ENCODE measurements around the gene RNF166.

Gene RNF166

DNA sequence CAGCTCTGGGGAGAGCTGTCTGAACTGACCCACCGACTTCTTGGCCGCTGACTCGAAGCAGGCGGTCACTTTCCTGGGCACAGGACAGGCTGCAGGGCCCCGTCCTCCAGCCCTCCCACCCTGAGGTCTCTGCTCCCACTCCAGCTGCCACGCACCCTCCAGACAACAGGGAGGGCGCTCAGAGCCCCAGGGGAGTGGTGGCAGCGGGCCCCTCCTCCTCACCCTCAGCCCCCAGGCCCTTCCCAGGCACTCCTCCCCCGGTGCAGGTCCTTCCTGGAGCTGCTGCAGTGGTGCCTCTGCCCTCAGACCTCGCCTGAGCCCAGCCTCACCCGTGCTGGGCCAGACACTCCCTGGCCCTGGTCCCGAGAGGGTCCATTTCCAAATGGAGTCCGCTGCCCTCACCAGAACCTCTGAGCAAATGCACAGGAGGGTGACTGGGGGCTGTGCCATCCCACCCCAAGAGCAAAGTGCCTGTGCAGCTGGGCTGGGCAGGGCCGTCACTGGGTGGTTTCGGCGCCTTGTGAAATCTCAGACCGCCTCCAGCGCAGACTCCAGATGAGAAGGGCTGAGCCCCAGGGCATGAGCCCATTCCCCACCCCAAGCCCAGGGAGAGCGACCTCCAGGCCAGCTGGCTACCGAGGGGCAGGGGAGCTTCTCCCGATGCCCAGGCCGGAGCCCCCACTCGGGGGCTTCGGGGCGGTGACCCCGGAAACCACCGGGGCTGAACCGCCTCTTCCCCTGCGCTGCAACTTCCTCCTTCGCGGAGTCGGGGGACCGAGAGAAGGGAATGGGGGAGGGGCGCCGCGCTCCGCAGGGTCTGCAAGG lies 56.1 kb downstream of the RNF166 start:
- DNase-seq: no peak

- DNase-seq: no peak
These were observed 56.8 kb downstream of the RNF166 start for GRCh38 chr16:88649195-88649923.

GRCh38 chr16:88647178-88648070 lies 58.8 kb downstream of the RNF166 start:
- DNase-seq: no peak

Data from hematopoietic multipotent progenitor cell treated with erythropoietin and hydrocortisone succinate and interleukin-3 and kit ligand, for 8 days (in vitro differentiated cells).